CD4-positive, alpha-beta T cell treated with Interleukin-10 for 1 hour (primary cell): ENCODE measurements around the gene OR5J2.
"Not testable (repeated sequence)": the region's sequence is repeated elsewhere in the genome, so short reads cannot be mapped to it uniquely, and the experiment has no call there.

ENCODE experiments used
- DNase-seq: peaks from one replicate; pipeline ENCODE4 v3.0.0-alpha.2; 2020

The OR5J2 gene

DNA sequence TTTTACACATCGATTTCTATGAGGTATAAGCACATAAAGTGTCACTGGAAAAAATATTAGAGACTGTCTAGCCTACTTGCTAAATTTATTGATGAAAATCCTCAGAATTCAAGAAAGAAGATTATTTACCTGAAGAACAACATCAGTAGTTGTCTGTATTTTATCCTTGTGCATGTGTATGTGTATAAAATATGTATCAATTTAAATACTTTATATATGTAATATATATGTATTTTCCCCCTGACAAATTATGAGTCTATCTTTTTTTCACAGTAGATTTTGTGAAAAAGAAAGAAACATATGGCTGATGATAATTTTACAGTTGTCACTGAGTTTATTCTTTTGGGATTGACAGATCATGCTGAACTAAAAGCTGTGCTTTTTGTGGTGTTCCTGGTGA is at the start of gene OR5J2:
OR5J2 (plus strand) TSS at position 301 of the 400 bp plus-strand sequence; CDS start at position 301, 0 bp downstream.
- no peak for DNase-seq

DNA sequence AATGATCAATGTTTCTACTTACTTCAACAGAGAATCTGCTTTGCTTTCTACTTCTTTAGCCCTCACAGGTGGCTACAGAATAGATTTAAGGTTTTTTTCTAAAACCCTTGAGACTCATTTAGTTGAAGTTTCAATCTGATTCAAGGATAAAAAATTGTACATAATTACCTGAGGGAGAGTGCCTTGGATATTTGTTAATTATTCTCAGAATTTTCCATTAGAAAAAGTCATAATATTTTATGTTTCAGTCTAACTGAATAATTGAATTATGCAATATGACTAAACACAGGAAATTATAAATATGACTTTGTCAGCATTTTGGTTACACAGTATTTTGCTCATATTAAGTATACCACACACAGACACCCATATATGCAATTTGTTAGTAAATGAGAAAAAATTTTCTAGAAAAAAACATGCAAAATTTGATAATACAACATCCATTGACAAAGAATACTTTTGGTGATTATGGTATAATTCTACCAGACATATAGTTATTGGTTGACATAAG is 36.2 kb upstream of the OR5J2 start, which contains the start of gene OR8J3:
OR8J3 (minus strand) TSS at position 51 of the 511 bp plus-strand sequence. CDS start 2,483 bp downstream, outside the sequence.
- DNase-seq = no peak

DNA sequence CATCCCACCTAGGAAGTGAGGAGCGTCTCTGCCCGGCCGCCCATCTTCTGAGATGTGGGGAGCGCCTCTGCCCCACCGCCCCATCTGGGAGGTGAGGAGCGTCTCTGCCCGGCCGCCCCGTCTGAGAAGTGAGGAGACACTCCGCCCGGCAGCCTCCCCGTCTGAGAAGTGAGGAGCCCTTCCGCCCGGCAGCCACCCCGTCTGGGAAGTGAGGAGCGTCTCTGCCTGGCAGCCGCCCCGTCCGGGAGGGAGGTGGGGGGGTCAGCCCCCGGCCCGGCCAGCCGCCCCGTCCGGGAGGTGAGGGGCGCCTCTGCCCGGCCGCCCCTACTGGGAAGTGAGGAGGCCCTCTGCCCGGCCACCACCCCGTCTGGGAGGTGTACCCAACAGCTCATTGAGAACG is 32.7 kb upstream of the OR5J2 start:
- not testable (repeated sequence) for DNase-seq

DNA sequence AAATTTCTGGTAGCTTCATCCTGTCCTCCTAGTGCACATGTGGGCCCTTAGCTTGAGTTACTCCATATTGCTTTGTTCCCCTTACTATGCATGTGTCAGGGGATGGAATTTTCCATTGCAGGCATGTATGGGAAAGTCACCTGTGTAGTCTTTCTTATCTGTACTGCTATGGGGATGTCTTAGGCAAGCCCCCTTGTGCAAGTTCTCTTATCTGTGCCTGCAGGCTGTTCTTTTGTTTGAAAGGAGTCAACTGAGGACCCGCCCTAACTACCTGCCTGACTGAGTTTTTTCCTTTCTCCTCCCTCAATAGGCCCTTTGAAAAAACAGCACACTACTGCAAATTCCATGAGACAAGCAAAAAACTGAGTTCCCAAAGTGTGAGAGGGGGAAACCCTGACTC is 25.0 kb upstream of the OR5J2 start:
- DNase-seq = no peak

DNA sequence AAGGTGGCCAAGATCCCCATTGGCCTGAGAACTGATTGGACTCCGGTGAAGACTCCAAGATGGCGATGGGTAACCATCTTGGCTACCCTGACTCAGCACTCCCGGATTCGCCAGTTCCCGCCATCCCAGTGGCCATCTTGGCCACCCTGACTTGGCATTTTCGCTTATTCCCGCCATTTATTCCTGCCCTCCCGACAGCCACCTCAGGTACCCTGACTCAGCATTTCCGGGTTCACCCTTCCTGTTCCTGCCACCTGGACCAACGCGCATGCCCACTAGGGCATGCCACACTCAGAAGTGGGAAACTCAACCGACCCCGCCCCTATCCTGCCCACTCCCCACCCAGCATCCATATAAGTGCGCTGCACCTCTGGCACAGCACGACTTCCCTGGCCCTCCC is 24.1 kb upstream of the OR5J2 start:
- DNase-seq = no peak

GRCh38 chr11:56160217-56160616 is 16.2 kb upstream of the OR5J2 start, which contains the start of gene OR8K5:
Gene OR8K5, minus strand, starts transcription at chr11:56160317. Its CDS starts 0 bp downstream, at chr11:56160317.
- no peak for DNase-seq

GRCh38 chr11:56163804-56164203 is 12.6 kb upstream of the OR5J2 start:
- no peak for DNase-seq

DNA sequence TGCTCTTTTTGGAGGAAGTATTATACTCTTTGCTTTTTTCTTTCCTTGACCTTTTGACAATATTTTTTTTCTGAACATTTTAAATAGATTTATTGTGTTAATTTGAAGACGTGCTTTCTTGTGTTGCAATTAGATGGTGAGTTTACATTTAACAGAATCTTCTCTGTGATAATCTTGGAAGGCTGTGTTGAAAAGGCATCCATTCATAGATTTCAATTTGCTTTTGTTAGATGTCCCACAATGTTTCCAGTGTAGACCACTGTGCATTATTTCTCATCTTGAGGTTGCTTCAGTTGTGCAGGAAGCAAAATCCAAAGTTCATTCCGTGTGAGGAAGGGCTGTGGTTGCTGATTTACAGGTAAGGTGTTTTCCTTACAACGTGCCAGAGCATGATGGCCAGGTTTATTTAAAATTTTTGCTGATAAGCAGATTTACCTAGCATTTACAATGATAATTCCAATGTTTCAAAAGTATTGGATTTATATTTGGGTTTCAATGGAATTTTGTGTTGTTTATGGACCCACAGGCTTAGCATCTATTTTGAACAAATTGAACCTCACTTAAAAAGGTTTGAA is 4.1 kb upstream of the OR5J2 start:
- no peak for DNase-seq

- no peak for DNase-seq
Measured at GRCh38 chr11:56183459-56183858, 7.0 kb downstream of the OR5J2 start.

- no peak for DNase-seq
Measured at GRCh38 chr11:56188602-56189001, 12.2 kb downstream of the OR5J2 start.

DNA sequence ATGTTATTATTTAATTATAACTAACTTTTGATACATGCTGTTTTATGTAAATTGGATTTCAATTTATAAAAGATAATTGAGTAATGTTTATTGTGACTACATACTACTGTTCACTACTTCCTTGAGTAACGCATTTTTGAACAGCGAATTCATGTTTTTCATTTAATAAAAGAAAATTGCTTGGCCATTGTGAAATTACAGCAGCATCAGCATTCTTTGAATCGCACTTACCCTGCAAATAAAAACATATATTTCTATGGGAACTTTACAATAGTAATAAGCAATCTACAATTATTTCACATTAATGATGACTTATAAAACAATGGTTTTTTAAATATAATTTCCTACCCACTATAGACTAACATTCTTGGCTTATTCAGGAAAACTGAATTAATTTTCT is 20.3 kb downstream of the OR5J2 start:
- no peak for DNase-seq

DNA sequence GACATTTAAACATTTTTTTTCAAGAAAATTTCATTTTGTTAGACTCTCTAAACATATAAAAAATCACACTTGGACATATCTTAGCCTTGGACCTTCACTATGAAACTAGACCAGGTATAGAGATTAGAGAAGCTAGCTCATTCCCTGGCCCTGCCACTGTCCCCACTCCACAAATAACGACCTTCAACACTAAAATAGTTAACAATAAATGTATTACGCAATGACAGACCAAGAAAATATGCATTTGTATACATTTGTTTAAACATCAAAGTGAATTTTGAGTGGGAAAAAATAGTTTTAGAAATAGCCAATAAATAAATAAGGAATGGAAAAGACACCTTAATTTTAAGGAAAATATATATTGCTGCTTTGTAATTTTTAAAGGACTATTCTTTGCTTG is 20.9 kb downstream of the OR5J2 start:
- DNase-seq = no peak

- no peak for DNase-seq
Measured at GRCh38 chr11:56207790-56208189, 31.4 kb downstream of the OR5J2 start.

DNA sequence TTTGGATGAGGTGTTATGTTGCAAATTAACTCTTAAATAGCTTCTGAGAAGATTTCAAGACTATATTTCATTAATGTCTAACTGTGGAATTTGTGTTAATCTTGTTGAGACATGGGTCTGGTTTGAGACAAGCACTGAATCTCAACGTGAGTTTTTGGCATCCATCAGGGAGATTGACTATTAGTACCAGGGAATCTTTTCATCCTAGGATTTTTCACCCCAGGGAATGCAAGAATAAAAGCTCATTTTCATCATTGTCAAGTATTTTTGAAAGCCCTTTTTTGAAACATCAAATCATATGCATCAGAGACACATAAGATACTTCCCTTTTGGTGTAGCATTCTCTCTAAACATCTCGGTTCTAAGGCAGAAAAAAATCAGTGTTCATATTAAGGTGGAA is 38.1 kb downstream of the OR5J2 start:
- no peak for DNase-seq

DNA sequence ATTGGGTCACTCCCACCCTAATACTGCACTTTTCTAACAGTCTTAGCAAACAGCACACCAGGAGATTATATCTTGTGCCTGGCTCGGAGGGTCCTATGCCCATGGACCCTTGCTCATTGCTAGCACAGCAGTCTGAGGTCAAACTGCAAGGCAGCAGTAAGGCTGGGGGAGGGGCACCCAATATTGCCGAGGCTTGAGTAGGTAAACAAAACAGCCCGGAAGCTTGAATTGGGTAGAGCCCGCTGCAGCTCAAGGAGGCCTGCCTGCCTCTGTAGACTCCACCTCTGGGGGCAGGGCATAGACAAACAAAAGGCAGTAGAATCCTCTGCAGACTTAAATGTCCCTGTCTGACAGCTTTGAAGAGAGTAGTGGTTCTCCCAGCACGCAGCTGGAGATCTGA is 43.3 kb downstream of the OR5J2 start:
- DNase-seq = not testable (repeated sequence)
